Glutamatergic neuron (in vitro differentiated cells): ENCODE measurements around the gene OR1E2. TPM values are rescaled to one million over a fixed set of nuclear protein-coding genes. Genes with fewer than 3 reads are reported as not detected.
"Not testable (repeated sequence)": the region's sequence is repeated elsewhere in the genome, so short reads cannot be mapped to it uniquely, and the experiment has no call there.

Experiments used
- DNase-seq: peaks from one replicate; pipeline ENCODE4 v3.0.0; 2022
- H3K27ac Mint-ChIP-seq: one replicate; pipeline ENCODE4 v1.8.0; 2020; ENCODE audit warnings: mild to moderate bottlenecking, mixed read lengths, inconsistent platforms; ENCODE audit not compliant: unreplicated experiment
- H3K27me3 Mint-ChIP-seq: one replicate; pipeline ENCODE4 v1.8.0; 2020; ENCODE audit warnings: mild to moderate bottlenecking, moderate library complexity, mixed read lengths, inconsistent platforms; ENCODE audit not compliant: unreplicated experiment
- H3K36me3 Mint-ChIP-seq: one replicate; pipeline ENCODE4 v1.8.0; 2020; ENCODE audit warnings: mild to moderate bottlenecking, mixed read lengths, inconsistent platforms; ENCODE audit not compliant: unreplicated experiment
- H3K4me1 Mint-ChIP-seq: one replicate; pipeline ENCODE4 v1.8.0; 2020; ENCODE audit warnings: mild to moderate bottlenecking, low read depth, mixed read lengths, inconsistent platforms; ENCODE audit not compliant: unreplicated experiment
- H3K4me3 Mint-ChIP-seq: one replicate; pipeline ENCODE4 v1.8.0; 2020; ENCODE audit warnings: mild to moderate bottlenecking, mixed read lengths, inconsistent platforms; ENCODE audit not compliant: unreplicated experiment
- H3K9me3 Mint-ChIP-seq: one replicate; pipeline ENCODE4 v1.8.0; 2020; ENCODE audit warnings: mild to moderate bottlenecking, moderate library complexity, mixed read lengths, inconsistent platforms; ENCODE audit not compliant: unreplicated experiment
- total RNA-seq: library from RNA; stranded (reverse); fragmentation: NEBNext Ultra II Directional; extraction: Animal tissue kit (Norgen Biotek cat#: 25700); gene quantifications from one replicate; pipeline ENCODE4 v1.2.1, GENCODE V29; 2021; ENCODE audit not compliant: unreplicated experiment
- TF ChIP-seq, protein P1 (sequence below): fragments of 200-600 bp; sonication (generic); IDR thresholded peaks from one replicate; pipeline ENCODE4 v1.5.0; 2021; ENCODE audit not compliant: partially characterized antibody, unreplicated experiment

OR1E2 gene
- total RNA-seq, 1 donor from 2014 or later: not detected

DNA sequence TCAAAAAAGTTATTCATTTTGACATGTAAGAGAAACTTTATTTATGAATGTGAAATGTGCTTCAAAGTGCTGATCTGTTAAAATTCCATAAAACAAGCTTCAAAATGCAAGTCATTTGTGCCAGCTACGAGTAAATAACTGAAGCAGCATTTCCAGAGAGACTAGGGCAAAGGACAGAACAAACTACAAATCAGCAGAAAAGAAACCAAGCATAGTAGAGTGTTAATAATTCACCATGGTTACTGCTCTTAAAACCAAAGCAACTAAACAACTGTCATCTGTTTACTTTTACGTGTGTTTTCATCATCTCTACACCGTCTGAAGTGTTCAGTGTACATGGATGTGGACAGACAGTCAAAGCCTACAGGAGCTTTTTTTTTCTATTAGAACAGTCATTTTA, 40.6 kb upstream of the OR1E2 start:
- peaks cover 2% of the 10 kb centered on the region for H3K9me3 Mint-ChIP-seq
- no peaks in the 10 kb centered on the region for H3K27me3 Mint-ChIP-seq
- H3K4me1 Mint-ChIP-seq: peaks cover 6% of the 10 kb centered on the region
- H3K36me3 Mint-ChIP-seq: no peaks in the 10 kb centered on the region
- TF ChIP-seq, protein P1, sequence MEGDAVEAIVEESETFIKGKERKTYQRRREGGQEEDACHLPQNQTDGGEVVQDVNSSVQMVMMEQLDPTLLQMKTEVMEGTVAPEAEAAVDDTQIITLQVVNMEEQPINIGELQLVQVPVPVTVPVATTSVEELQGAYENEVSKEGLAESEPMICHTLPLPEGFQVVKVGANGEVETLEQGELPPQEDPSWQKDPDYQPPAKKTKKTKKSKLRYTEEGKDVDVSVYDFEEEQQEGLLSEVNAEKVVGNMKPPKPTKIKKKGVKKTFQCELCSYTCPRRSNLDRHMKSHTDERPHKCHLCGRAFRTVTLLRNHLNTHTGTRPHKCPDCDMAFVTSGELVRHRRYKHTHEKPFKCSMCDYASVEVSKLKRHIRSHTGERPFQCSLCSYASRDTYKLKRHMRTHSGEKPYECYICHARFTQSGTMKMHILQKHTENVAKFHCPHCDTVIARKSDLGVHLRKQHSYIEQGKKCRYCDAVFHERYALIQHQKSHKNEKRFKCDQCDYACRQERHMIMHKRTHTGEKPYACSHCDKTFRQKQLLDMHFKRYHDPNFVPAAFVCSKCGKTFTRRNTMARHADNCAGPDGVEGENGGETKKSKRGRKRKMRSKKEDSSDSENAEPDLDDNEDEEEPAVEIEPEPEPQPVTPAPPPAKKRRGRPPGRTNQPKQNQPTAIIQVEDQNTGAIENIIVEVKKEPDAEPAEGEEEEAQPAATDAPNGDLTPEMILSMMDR: no peak
- H3K4me3 Mint-ChIP-seq: no peak overlapping the region
- no peak for DNase-seq
- no peak overlapping the region for H3K27ac Mint-ChIP-seq

DNA sequence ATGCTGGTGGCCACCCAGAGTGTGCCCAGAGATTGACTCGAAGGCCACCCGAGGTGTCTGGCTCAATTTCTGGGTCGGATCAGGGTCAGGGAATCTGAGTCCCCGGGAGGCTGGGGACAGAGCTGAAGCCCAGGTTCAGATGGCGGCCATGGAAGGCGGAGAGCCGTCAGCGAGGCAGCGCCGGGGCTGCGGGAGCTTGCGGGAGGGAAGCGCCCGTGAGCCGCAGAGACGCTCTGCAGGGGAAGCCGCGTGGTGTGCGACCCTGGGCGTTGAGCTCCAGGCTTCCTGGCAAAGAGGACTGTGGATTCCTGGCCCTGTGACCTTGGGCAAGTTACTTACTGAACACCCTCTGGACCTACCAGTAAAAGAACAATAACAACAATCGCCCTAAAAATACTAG, 38.5 kb upstream of the OR1E2 start:
- H3K9me3 Mint-ChIP-seq: peaks cover 2% of the 10 kb centered on the region

DNA sequence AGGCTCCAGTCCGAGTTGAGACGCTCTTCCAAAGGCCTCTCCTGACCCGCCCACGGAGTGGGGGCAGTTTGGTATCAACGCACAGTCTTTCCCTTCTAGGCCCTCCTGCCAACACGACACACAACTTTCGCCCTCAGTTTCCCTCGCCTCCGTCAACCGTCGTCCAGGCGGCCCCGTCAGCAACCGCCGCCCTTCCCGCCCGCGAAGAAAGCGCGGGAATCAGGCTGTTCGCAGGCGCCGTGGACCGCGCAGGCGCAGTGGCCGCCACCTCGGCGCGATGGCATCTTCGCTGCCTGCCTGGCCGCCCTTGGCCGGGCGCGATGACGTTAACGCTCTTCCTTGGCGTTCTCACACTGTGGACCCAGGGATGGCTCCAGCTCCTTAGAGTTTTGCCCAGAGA, 38.0 kb upstream of the OR1E2 start, which contains the start of gene SPATA22:
Gene SPATA22, minus strand, starts transcription at position 221 of the 400 bp plus-strand sequence. CDS start 2,494 bp downstream, outside the sequence.
- Mint-ChIP-seq H3K36me3 (no peaks in the 10 kb centered on the region), H3K4me1 (peaks cover 6% of the 10 kb centered on the region), H3K9me3 (no peaks in the 10 kb centered on the region), H3K27ac (no peak within 1 kb of the TSS), H3K4me3 (no peak within 1 kb of the TSS), H3K27me3 (no peaks in the 10 kb centered on the region)
- TF ChIP-seq, protein P1: no peak
- DNase-seq: no peak

More for the DNA sequence above, 38.5 kb upstream of the OR1E2 start:
- TF ChIP-seq, protein P1: no peak
- no peak overlapping the region for H3K27ac Mint-ChIP-seq
- H3K36me3 Mint-ChIP-seq: no peaks in the 10 kb centered on the region
- no peak for DNase-seq
- H3K4me1 Mint-ChIP-seq: peaks cover 6% of the 10 kb centered on the region
- H3K4me3 Mint-ChIP-seq: no peak overlapping the region
- no peaks in the 10 kb centered on the region for H3K27me3 Mint-ChIP-seq

DNA sequence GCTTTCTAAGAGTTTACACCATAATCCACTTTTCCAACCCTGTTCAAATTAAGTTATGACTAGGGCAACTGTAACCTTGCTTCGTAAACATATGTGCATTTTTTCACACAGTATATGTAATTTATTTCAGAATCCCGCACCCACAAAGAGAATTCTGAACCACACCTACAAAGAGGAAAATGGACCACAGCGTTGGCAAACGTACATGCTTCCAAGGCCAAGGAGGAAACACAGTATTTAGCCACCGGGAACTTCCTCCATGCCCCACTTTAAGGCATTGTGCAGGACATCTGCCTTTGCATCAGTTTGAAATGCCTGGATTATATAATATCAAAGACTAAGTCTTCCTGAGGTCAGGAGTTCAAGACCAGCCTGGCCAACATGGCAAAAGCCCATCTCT, 35.9 kb upstream of the OR1E2 start:
- TF ChIP-seq, protein P1: no peak
- DNase-seq: no peak
- Mint-ChIP-seq H3K9me3 (no peaks in the 10 kb centered on the region), H3K36me3 (no peaks in the 10 kb centered on the region), H3K27me3 (no peaks in the 10 kb centered on the region), H3K4me3 (no peak overlapping the region), H3K4me1 (no peaks in the 10 kb centered on the region), H3K27ac (no peak overlapping the region)

DNA sequence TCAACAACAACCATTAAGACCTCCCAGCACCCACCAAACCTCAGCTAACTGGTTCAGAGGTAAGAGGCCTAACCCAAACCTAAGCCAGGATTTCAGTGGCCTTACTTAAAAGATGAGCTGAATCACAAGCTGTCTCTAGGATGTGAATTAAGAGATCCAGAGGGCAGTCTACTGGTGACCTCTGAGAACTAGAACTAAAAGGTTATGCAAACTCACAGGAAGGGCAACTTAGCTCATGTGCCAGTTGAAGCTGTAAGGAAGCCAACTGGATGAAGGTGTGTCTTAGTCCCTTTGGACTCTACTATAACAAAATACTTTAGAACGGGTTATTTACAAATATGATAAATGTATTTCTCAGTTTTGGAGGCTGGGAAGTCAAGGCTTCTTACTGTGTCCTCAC, 32.7 kb upstream of the OR1E2 start:
- H3K27me3 Mint-ChIP-seq, H3K4me3 Mint-ChIP-seq: not testable (repeated sequence)
- peak overlapping the region; percentile 70 for H3K27ac Mint-ChIP-seq

More for the DNA sequence above, 32.7 kb upstream of the OR1E2 start:
- not testable (repeated sequence) for H3K36me3 Mint-ChIP-seq, H3K4me1 Mint-ChIP-seq, DNase-seq, H3K9me3 Mint-ChIP-seq
